Loucy (cell line): ENCODE measurements around the gene DNAJB12.

Experiments
- EZH2phosphoT487 ChIP-seq: fragments of 200-600 bp; IDR thresholded peaks from 2 replicates; pipeline ENCODE4 v1.6.1; 2018; ENCODE audit warnings: antibody characterized with exemption, mild to moderate bottlenecking, moderate library complexity, borderline replicate concordance
- TF ChIP-seq, protein P1 (sequence below): fragments of 200-600 bp; sonication (generic); conservative IDR thresholded peaks from 2 replicates; pipeline ENCODE4 v1.5.1; 2014; ENCODE audit warnings: mild to moderate bottlenecking, antibody characterized with exemption, low read length

DNA sequence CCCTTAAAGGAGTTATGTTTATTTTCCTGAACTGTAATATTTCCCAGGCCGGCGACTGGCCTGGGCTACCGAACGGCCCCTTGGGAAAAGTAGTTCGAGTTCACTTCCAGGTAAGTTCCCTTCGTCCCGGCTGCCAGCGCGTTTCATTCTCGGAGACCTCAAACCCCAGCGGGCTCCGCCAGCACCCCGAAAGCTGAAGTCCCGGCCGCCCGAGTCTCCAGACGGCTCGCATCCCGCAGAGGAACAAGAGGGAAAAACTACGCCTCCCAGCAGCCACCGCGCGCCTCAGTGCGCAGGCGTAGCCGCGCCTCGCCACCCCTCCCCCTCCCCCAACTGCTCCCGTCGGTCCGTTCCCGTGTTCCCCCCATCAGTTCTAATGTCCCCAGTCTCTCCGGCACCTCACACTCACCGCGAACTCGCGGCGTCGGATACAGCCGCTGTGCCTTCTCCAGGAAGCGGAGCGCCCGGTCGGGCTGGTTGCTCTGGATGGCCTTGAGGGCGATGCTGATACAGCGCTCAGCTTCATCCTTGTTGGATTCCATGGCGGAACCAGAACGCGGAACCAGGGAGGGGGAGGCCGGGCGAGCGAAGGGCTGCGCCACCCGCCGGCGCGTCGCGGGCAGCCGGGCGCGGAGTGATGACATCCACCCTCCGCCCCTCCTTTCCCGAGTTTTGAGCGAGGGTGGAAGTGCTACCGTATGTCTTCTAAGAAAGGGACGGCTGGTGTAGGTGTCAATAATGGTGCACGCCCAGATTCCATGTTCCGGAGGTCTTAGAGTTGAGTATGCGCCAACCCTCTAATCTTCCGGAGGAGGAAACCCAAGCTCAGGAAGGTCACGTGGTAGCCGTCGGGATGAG lies at the start of gene DNAJB12:
- TF ChIP-seq, protein P1, sequence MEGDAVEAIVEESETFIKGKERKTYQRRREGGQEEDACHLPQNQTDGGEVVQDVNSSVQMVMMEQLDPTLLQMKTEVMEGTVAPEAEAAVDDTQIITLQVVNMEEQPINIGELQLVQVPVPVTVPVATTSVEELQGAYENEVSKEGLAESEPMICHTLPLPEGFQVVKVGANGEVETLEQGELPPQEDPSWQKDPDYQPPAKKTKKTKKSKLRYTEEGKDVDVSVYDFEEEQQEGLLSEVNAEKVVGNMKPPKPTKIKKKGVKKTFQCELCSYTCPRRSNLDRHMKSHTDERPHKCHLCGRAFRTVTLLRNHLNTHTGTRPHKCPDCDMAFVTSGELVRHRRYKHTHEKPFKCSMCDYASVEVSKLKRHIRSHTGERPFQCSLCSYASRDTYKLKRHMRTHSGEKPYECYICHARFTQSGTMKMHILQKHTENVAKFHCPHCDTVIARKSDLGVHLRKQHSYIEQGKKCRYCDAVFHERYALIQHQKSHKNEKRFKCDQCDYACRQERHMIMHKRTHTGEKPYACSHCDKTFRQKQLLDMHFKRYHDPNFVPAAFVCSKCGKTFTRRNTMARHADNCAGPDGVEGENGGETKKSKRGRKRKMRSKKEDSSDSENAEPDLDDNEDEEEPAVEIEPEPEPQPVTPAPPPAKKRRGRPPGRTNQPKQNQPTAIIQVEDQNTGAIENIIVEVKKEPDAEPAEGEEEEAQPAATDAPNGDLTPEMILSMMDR: no peak
- TF ChIP-seq EZH2phosphoT487: no peak
